ENCODE data around the gene ADAM20.
A peak's percentile ranks its signal among the peaks of the same experiment; 100 is the strongest.

ADAM20 gene

GRCh38 chr14:70534904-70535303 is at the start of gene ADAM20:
Gene ADAM20 (minus strand): TSS chr14:70535004. CDS start chr14:70524757, 10,247 bp downstream.
- TF ChIP-seq, protein P1, sequence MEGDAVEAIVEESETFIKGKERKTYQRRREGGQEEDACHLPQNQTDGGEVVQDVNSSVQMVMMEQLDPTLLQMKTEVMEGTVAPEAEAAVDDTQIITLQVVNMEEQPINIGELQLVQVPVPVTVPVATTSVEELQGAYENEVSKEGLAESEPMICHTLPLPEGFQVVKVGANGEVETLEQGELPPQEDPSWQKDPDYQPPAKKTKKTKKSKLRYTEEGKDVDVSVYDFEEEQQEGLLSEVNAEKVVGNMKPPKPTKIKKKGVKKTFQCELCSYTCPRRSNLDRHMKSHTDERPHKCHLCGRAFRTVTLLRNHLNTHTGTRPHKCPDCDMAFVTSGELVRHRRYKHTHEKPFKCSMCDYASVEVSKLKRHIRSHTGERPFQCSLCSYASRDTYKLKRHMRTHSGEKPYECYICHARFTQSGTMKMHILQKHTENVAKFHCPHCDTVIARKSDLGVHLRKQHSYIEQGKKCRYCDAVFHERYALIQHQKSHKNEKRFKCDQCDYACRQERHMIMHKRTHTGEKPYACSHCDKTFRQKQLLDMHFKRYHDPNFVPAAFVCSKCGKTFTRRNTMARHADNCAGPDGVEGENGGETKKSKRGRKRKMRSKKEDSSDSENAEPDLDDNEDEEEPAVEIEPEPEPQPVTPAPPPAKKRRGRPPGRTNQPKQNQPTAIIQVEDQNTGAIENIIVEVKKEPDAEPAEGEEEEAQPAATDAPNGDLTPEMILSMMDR (conservative IDR thresholded peaks at IDR 0.05; ENCODE audit: low read length): no peak
- DNase-seq (ENCODE audit: low read depth): no peak
- no peak within 1 kb of the TSS for H3K4me3 ChIP-seq (ENCODE audit: low read length)

- TF ChIP-seq, protein P1 (conservative IDR thresholded peaks at IDR 0.05; ENCODE audit: low read length): no peak
- no peak overlapping the region for H3K4me3 ChIP-seq (ENCODE audit: low read length)
- DNase-seq (ENCODE audit: low read depth): no peak
Observed at GRCh38 chr14:70576891-70577290, 42.1 kb upstream of the ADAM20 start.

- DNase-seq (ENCODE audit: low read depth): no peak
- TF ChIP-seq, protein P1 (conservative IDR thresholded peaks at IDR 0.05; ENCODE audit: low read length): no peak
- H3K4me3 ChIP-seq (ENCODE audit: low read length): no peak overlapping the region
Observed at GRCh38 chr14:70573050-70573449, 38.2 kb upstream of the ADAM20 start.

DNA sequence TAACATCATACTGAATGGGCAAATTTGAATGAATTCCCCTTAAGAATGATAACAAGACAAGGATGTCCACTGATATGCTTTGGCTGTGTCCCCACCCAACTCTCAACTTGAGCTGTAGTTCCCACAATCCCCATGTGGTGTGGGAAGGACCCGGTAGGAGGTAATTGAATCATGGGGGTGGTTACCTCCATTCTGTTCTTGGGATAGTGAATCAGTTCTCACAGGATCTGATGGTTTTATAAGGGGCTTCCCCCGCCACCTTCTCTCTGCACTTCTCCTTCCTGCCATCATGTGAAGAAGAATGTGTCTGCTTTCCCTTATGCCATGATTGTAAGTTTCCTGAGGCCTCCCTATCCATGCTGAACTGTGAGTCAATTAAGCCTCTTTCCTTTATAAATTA is 36.3 kb upstream of the ADAM20 start:
- TF ChIP-seq, protein P1 (conservative IDR thresholded peaks at IDR 0.05; ENCODE audit: low read length): no peak
- DNase-seq (ENCODE audit: low read depth): no peak
- no peak overlapping the region for H3K4me3 ChIP-seq (ENCODE audit: low read length)

GRCh38 chr14:70567791-70568190 is 33.0 kb upstream of the ADAM20 start:
- TF ChIP-seq, protein P1 (conservative IDR thresholded peaks at IDR 0.05; ENCODE audit: low read length): peak; percentile 59
- DNase-seq (ENCODE audit: low read depth): peak; percentile 24
- no peak overlapping the region for H3K4me3 ChIP-seq (ENCODE audit: low read length)

- no peak for DNase-seq (ENCODE audit: low read depth)
- TF ChIP-seq, protein P1 (conservative IDR thresholded peaks at IDR 0.05; ENCODE audit: low read length): no peak
- H3K4me3 ChIP-seq (ENCODE audit: low read length): no peak overlapping the region
Observed at GRCh38 chr14:70563869-70564268, 29.1 kb upstream of the ADAM20 start.

DNA sequence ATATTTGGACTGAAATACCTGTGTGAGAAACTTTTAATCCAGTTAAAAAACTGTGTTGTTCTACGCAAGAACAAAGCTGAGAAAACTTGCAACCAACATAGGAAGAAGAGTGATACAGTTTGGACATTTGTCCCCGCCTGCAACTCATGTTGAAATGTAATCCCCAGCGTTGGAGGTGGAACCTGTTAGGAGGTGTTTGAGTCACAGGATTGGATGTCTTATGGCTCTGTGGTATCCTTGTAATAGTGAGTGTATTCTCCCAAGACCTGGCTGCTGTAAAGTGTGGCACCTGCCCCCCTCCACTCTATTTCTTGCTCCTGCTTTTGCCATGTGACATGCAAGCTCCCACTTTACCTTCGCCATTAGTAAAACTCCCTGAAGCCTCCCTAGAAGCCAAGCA is 28.6 kb upstream of the ADAM20 start:
- no peak overlapping the region for H3K4me3 ChIP-seq (ENCODE audit: low read length)
- no peak for DNase-seq (ENCODE audit: low read depth)
- TF ChIP-seq, protein P1 (conservative IDR thresholded peaks at IDR 0.05; ENCODE audit: low read length): no peak

All from AG10803 (cell line).